SU-DHL-6 (cell line): ENCODE results near the gene SH2D1B.

Experiments used
- H2AFZ ChIP-seq: fragments of 200-600 bp; sonication (generic); 2 replicates; pipeline ENCODE4 v1.6.1; 2014; ENCODE audit warnings: low read depth, mild to moderate bottlenecking, moderate library complexity, mixed read lengths, antibody characterized with exemption, low read length; ENCODE audit not compliant: severe bottlenecking
- H3F3A ChIP-seq: fragments of 200-600 bp; shearing (Covaris generic); 2 replicates; pipeline ENCODE4 v1.6.0; 2016; ENCODE audit warnings: antibody characterized with exemption, mild to moderate bottlenecking; ENCODE audit not compliant: insufficient read depth
- H3K27ac ChIP-seq: fragments of 200-600 bp; sonication (generic); 2 replicates; pipeline ENCODE4 v1.5.1; 2016; ENCODE audit warnings: low read depth, mild to moderate bottlenecking, low read length, moderate library complexity, mixed read lengths
- H3K27me3 ChIP-seq: fragments of 200-600 bp; sonication (generic), shearing (Covaris generic); 2 replicates; pipeline ENCODE4 v1.6.0; 2014; ENCODE audit warnings: mild to moderate bottlenecking, low read length
- H3K36me3 ChIP-seq: fragments of 200-600 bp; sonication (generic); 2 replicates; pipeline ENCODE4 v1.6.1; 2014; ENCODE audit warnings: mild to moderate bottlenecking, low read length, mixed read lengths
- H3K4me2 ChIP-seq: fragments of 300-600, 200-600 bp; shearing (Covaris generic), sonication (generic); 2 replicates; pipeline ENCODE4 v1.6.0; 2014; ENCODE audit warnings: low read length, low read depth, mild to moderate bottlenecking; ENCODE audit not compliant: poor library complexity, severe bottlenecking
- H3K4me3 ChIP-seq: fragments of 200-600 bp; sonication (generic); 2 replicates; pipeline ENCODE4 v1.5.1; 2014; ENCODE audit warnings: antibody characterized with exemption, low read length, mild to moderate bottlenecking, mixed read lengths; ENCODE audit not compliant: insufficient read depth, poor library complexity, severe bottlenecking
- H3K79me2 ChIP-seq: fragments of 200-600 bp; sonication (generic); 2 replicates; pipeline ENCODE4 v1.6.1; 2014; ENCODE audit warnings: mild to moderate bottlenecking, low read length, moderate library complexity; ENCODE audit not compliant: insufficient read depth
- H3K9ac ChIP-seq: fragments of 200-600 bp; sonication (generic); 2 replicates; pipeline ENCODE4 v1.7.0; 2014; ENCODE audit warnings: mild to moderate bottlenecking, low read length
- H3K9me2 ChIP-seq: fragments of 200-600 bp; sonication (generic); replicated peaks from 2 replicates; pipeline ENCODE4 v1.6.1; 2014; ENCODE audit warnings: low read length; ENCODE audit not compliant: insufficient read depth
- H3K9me3 ChIP-seq: fragments of 200-600 bp; sonication (generic); 2 replicates; pipeline ENCODE4 v1.6.1; 2014; ENCODE audit warnings: low read length, mixed read lengths; ENCODE audit not compliant: insufficient read depth
- H4K20me1 ChIP-seq: fragments of 200-600 bp; sonication (generic); 2 replicates; pipeline ENCODE4 v1.6.1; 2014; ENCODE audit warnings: low read depth, mild to moderate bottlenecking, antibody characterized with exemption, low read length, moderate library complexity, mixed read lengths
- CTCF ChIP-seq: fragments of 200-600 bp; sonication (generic); IDR thresholded peaks from one replicate; pipeline ENCODE4 v1.5.1; 2017; ENCODE audit warnings: antibody characterized with exemption, mild to moderate bottlenecking, low read length, moderate library complexity; ENCODE audit not compliant: insufficient read depth, poor library complexity, severe bottlenecking
- EZH2phosphoT487 ChIP-seq: fragments of 200-600 bp; sonication (generic), shearing (Covaris generic); conservative IDR thresholded peaks from 2 replicates; pipeline ENCODE4 v1.6.1; 2018; ENCODE audit warnings: mild to moderate bottlenecking, antibody characterized with exemption, low read length, moderate library complexity, mixed read lengths

SH2D1B gene

GRCh38 chr1:162374406-162374805 is 37.5 kb downstream of the SH2D1B start:
- Histone ChIP-seq H4K20me1 (no peaks in the 10 kb centered on the region), H3K4me2 (no peak overlapping the region), H3K27ac (no peak overlapping the region), H3K27me3 (no peaks in the 10 kb centered on the region), H3F3A (no peaks in the 10 kb centered on the region), H3K9me3 (no peaks in the 10 kb centered on the region), H3K36me3 (no peaks in the 10 kb centered on the region), H2AFZ (no peak overlapping the region), H3K4me3 (no peak overlapping the region), H3K9ac (no peak overlapping the region), H3K9me2 (no peaks in the 10 kb centered on the region), H3K79me2 (no peaks in the 10 kb centered on the region)
- TF ChIP-seq EZH2phosphoT487 (no peak), CTCF (no peak)

GRCh38 chr1:162373541-162374260 is 38.2 kb downstream of the SH2D1B start:
- H3K4me3 ChIP-seq: no peak overlapping the region
- no peaks in the 10 kb centered on the region for H3K9me2 ChIP-seq
- no peaks in the 10 kb centered on the region for H3F3A ChIP-seq
- H3K4me2 ChIP-seq: no peak overlapping the region
- no peaks in the 10 kb centered on the region for H3K79me2 ChIP-seq
- no peaks in the 10 kb centered on the region for H4K20me1 ChIP-seq
- no peak for TF ChIP-seq CTCF
- no peak for TF ChIP-seq EZH2phosphoT487
- H3K27ac ChIP-seq: no peak overlapping the region
- no peak overlapping the region for H3K9ac ChIP-seq
- H3K27me3 ChIP-seq: no peaks in the 10 kb centered on the region
- H3K36me3 ChIP-seq: no peaks in the 10 kb centered on the region
- H2AFZ ChIP-seq: no peak overlapping the region
- no peaks in the 10 kb centered on the region for H3K9me3 ChIP-seq

- Histone ChIP-seq H3K9ac (no peak overlapping the region), H2AFZ (no peak overlapping the region), H3F3A (no peaks in the 10 kb centered on the region), H3K4me3 (no peak overlapping the region), H3K4me2 (no peak overlapping the region), H3K27ac (no peak overlapping the region), H4K20me1 (no peaks in the 10 kb centered on the region), H3K79me2 (no peaks in the 10 kb centered on the region), H3K27me3 (no peaks in the 10 kb centered on the region), H3K36me3 (no peaks in the 10 kb centered on the region), H3K9me3 (no peaks in the 10 kb centered on the region), H3K9me2 (no peaks in the 10 kb centered on the region)
- TF ChIP-seq EZH2phosphoT487 (no peak), CTCF (no peak)
Measured at GRCh38 chr1:162373072-162373427, 38.9 kb downstream of the SH2D1B start.
